GM23338 (cell line): ENCODE results near the gene ZFR2.

ENCODE experiments used
- CREB1 ChIP-seq: fragments of 250-450 bp; sonication (Bioruptor Pico); IDR thresholded peaks from 2 replicates; pipeline ENCODE4 v1.5.0; 2020; ENCODE audit warnings: low read depth, mild to moderate bottlenecking, moderate library complexity
- EZH2 ChIP-seq: fragments of 200-600 bp; sonication (generic); IDR thresholded peaks from one replicate; pipeline ENCODE4 v1.8.0; 2017; ENCODE audit warnings: antibody characterized with exemption, mild to moderate bottlenecking, low read depth; ENCODE audit not compliant: unreplicated experiment
- EZH2phosphoT487 ChIP-seq: fragments of 200-600 bp; sonication (generic); IDR thresholded peaks from one replicate; pipeline ENCODE4 v1.8.1; 2018; ENCODE audit warnings: antibody characterized with exemption; ENCODE audit not compliant: unreplicated experiment
- JUNB ChIP-seq: IDR thresholded peaks from one replicate; pipeline ENCODE4 v1.6.1; 2016; ENCODE audit warnings: antibody characterized with exemption; ENCODE audit not compliant: unreplicated experiment
- NANOG ChIP-seq: IDR thresholded peaks from 2 replicates; pipeline ENCODE4 v1.6.1; 2016; ENCODE audit warnings: antibody characterized with exemption, borderline replicate concordance
- POLR2AphosphoS5 ChIP-seq: IDR thresholded peaks from 2 replicates; pipeline ENCODE4 v1.6.1; 2016; ENCODE audit warnings: antibody characterized with exemption, low read depth
- REST ChIP-seq: IDR thresholded peaks from one replicate; pipeline ENCODE4 v1.6.1; 2018; ENCODE audit warnings: antibody characterized with exemption; ENCODE audit not compliant: unreplicated experiment
- STAT1 ChIP-seq: IDR thresholded peaks from one replicate; pipeline ENCODE4 v1.6.1; 2016; ENCODE audit warnings: antibody characterized with exemption; ENCODE audit not compliant: unreplicated experiment
- ZNF331 ChIP-seq: fragments of 250-450 bp; sonication (Bioruptor Pico); IDR thresholded peaks from 2 replicates; pipeline ENCODE4 v1.5.0; 2020; ENCODE audit warnings: low read depth, mild to moderate bottlenecking, moderate library complexity
- TF ChIP-seq, protein P1 (sequence below), 2 experiments: fragments of 200-600 bp in 1 of 2; sonication (generic) in 1 of 2; conservative IDR thresholded peaks; 2 replicates each; pipeline versions ENCODE4 v1.5.1 to v1.6.1; 2016 to 2017; ENCODE audit warnings: antibody characterized with exemption in 2 of 2, low read depth in 2 of 2, mild to moderate bottlenecking in 2 of 2, moderate library complexity in 1 of 2
- TF ChIP-seq, protein P2 (sequence below): IDR thresholded peaks from 2 replicates; pipeline ENCODE4 v1.6.1; 2016; ENCODE audit warnings: antibody characterized with exemption
- TF ChIP-seq, protein P3 (sequence below): fragments of 250-450 bp; sonication (Bioruptor Pico); IDR thresholded peaks from 2 replicates; pipeline ENCODE4 v1.5.0; 2020; ENCODE audit warnings: mild to moderate bottlenecking, moderate library complexity

GRCh38 chr19:3844596-3844995, 24.2 kb downstream of the ZFR2 start:
- TF ChIP-seq, protein P1, sequence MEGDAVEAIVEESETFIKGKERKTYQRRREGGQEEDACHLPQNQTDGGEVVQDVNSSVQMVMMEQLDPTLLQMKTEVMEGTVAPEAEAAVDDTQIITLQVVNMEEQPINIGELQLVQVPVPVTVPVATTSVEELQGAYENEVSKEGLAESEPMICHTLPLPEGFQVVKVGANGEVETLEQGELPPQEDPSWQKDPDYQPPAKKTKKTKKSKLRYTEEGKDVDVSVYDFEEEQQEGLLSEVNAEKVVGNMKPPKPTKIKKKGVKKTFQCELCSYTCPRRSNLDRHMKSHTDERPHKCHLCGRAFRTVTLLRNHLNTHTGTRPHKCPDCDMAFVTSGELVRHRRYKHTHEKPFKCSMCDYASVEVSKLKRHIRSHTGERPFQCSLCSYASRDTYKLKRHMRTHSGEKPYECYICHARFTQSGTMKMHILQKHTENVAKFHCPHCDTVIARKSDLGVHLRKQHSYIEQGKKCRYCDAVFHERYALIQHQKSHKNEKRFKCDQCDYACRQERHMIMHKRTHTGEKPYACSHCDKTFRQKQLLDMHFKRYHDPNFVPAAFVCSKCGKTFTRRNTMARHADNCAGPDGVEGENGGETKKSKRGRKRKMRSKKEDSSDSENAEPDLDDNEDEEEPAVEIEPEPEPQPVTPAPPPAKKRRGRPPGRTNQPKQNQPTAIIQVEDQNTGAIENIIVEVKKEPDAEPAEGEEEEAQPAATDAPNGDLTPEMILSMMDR (conservative IDR thresholded peaks at IDR 0.05; ENCODE audit: low read depth in 2 of 2): no peak
- TF ChIP-seq EZH2phosphoT487 (no peak), JUNB (no peak), CREB1 (no peak), POLR2AphosphoS5 (no peak), REST (no peak), ZNF331 (no peak), EZH2 (no peak), STAT1 (no peak), NANOG (no peak)
- TF ChIP-seq, protein P2, sequence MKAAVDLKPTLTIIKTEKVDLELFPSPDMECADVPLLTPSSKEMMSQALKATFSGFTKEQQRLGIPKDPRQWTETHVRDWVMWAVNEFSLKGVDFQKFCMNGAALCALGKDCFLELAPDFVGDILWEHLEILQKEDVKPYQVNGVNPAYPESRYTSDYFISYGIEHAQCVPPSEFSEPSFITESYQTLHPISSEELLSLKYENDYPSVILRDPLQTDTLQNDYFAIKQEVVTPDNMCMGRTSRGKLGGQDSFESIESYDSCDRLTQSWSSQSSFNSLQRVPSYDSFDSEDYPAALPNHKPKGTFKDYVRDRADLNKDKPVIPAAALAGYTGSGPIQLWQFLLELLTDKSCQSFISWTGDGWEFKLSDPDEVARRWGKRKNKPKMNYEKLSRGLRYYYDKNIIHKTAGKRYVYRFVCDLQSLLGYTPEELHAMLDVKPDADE: no peak
- TF ChIP-seq, protein P3, sequence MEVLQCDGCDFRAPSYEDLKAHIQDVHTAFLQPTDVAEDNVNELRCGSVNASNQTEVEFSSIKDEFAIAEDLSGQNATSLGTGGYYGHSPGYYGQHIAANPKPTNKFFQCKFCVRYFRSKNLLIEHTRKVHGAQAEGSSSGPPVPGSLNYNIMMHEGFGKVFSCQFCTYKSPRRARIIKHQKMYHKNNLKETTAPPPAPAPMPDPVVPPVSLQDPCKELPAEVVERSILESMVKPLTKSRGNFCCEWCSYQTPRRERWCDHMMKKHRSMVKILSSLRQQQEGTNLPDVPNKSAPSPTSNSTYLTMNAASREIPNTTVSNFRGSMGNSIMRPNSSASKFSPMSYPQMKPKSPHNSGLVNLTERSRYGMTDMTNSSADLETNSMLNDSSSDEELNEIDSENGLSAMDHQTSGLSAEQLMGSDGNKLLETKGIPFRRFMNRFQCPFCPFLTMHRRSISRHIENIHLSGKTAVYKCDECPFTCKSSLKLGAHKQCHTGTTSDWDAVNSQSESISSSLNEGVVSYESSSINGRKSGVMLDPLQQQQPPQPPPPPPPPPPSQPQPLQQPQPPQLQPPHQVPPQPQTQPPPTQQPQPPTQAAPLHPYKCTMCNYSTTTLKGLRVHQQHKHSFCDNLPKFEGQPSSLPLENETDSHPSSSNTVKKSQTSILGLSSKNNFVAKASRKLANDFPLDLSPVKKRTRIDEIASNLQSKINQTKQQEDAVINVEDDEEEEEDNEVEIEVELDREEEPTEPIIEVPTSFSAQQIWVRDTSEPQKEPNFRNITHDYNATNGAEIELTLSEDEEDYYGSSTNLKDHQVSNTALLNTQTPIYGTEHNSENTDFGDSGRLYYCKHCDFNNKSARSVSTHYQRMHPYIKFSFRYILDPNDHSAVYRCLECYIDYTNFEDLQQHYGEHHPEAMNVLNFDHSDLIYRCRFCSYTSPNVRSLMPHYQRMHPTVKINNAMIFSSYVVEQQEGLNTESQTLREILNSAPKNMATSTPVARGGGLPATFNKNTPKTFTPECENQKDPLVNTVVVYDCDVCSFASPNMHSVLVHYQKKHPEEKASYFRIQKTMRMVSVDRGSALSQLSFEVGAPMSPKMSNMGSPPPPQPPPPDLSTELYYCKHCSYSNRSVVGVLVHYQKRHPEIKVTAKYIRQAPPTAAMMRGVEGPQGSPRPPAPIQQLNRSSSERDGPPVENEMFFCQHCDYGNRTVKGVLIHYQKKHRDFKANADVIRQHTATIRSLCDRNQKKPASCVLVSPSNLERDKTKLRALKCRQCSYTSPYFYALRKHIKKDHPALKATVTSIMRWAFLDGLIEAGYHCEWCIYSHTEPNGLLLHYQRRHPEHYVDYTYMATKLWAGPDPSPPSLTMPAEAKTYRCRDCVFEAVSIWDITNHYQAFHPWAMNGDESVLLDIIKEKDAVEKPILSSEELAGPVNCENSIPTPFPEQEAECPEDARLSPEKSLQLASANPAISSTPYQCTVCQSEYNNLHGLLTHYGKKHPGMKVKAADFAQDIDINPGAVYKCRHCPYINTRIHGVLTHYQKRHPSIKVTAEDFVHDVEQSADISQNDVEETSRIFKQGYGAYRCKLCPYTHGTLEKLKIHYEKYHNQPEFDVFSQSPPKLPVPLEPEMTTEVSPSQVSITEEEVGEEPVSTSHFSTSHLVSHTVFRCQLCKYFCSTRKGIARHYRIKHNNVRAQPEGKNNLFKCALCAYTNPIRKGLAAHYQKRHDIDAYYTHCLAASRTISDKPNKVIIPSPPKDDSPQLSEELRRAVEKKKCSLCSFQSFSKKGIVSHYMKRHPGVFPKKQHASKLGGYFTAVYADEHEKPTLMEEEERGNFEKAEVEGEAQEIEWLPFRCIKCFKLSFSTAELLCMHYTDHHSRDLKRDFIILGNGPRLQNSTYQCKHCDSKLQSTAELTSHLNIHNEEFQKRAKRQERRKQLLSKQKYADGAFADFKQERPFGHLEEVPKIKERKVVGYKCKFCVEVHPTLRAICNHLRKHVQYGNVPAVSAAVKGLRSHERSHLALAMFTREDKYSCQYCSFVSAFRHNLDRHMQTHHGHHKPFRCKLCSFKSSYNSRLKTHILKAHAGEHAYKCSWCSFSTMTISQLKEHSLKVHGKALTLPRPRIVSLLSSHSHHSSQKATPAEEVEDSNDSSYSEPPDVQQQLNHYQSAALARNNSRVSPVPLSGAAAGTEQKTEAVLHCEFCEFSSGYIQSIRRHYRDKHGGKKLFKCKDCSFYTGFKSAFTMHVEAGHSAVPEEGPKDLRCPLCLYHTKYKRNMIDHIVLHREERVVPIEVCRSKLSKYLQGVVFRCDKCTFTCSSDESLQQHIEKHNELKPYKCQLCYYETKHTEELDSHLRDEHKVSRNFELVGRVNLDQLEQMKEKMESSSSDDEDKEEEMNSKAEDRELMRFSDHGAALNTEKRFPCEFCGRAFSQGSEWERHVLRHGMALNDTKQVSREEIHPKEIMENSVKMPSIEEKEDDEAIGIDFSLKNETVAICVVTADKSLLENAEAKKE: no peak
